ENCODE results near the gene MSS51.
A peak's percentile ranks its signal among the peaks of the same experiment; 100 is the strongest.
"Not testable (repeated sequence)": the region's sequence is repeated elsewhere in the genome, so short reads cannot be mapped to it uniquely, and the experiment has no call there.

Gene MSS51

DNA sequence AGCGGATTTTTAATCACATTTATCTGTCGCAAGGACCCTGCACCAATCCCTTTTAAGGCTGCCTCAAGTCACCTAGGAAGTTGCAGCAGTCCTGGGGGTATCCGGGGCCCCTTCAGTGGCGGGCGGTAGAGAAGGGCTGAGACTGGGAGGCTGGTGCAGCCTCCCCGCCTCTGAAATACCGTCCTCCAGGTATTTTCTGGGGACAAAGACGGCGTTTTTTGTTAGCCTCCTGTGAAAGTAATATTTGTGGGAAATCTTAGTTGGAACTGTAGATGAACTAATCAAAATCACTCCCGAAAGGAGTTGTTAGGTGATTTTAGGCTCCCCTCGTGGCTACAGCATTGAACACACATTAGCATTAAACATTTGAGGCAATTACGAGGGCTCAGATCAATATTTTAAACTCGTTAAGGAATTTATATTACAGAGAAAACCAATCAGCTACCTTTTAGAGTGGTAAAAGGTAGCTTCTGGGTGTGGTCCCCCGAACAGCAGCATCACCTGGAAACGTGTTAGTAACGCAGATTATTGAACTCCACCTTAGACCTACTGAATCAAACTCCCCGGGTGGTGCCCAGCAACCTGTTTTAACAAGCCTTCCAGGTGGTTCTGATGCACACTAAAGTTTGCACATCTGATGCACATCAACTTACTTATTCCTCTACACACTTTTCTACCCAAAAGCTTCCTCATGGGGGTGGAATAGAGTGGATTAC lies 19.0 kb downstream of the MSS51 start:
- no peak for DNase-seq (ENCODE audit: low spot score)

DNA sequence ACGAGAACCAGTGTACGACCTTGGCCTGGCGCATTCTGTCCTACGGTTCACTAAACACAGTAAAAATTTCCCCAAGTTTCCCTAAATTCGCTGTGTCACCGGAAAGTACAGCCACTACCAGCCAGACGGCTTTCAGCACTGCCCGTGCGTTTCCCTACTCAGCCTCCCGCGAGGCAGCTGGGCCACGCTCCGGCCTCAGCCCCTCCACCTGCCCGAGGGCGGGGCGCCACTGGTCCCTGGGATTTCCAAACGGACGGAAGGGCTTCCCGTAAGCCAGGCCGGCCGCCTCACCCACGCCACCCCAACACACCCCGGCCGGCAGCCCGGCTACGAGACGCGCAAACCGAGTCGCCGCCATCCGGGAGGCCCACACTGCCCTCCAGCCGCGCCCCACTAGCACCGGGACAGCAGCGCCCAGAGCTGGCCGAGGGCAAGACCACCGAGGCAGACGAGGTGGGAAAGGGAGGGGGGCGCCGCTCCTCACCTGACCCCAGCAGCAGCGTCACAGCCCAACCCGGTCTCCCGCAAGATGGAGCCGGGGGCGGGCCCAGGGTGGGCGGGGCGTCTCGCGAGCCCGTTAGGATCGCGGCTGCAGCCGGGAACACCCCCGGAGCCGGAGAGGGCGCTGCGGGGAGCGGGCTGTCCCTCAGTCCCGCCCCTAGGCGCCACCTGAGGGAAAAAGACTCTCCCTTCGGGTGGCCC lies 19.7 kb downstream of the MSS51 start, which contains the start of gene ANXA7:
TSS of gene ANXA7 (minus strand) at position 531 of the 702 bp plus-strand sequence. CDS start 13,202 bp downstream, outside the sequence.
- DNase-seq (ENCODE audit: low spot score) = peak; percentile 87

DNA sequence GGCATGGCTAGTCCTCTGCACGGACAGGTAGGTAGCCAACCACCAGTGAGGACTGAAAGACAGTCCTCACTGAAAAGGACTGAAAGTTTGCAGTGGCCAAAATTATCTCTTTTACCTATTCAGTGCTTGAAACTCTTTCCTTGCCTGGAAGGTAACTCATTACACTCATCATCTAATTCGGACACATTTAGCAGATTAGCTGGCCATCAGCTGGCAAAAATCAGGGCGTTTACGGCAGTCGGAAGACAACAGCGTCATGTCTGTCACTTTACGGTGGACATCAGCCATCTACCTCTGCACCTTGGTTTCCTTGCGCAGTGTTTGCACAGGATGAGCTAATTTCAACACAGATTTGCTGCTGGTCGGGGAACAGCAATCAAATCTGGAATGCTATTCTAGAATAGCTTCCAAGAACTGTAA lies 20.2 kb downstream of the MSS51 start:
- DNase-seq (ENCODE audit: low spot score) = peak; percentile 85

DNA sequence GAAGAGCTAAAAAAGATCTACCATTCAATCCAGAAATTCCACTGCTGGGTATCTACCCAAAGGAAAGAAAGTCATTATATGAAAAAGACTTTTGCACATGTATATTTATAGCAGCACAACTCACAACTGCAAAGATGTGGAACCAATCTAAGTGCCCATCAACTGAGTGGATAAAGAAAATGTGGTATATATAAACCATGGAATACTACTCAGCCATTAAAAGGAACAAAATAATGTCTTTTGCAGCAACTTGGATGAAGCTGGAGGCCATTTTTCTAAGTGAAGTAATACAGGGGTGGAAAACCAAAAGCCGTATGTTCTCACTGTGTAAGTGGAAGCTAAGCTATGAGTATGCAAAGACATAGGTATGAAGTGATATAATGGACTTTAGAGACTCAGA lies 22.5 kb downstream of the MSS51 start:
- DNase-seq (ENCODE audit: low spot score) = no peak

DNA sequence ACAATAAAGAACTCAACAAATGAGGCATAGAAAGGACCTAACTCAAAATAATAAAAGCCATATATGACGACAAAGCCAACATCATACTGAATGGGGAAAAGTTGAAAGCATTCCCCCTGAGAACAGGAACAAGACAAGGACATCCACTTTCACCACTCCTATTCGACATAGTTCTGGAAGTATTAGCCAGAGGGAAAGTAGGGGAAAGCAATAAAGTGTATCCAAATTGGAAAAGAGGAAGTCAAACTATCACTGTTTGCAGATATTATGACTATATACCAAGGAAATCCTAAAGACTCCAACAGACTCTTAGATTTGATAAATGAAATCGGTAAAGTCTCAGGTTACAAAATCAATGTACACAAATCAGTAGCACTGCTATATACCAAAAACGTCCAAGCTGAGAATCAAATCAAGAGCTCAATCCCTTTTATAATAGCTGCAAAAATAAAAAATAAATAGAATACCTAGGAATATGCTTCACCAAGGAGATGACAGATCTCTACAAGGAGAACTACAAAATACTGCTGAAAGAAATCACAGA lies 24.3 kb downstream of the MSS51 start:
- no peak for DNase-seq (ENCODE audit: low spot score)

DNA sequence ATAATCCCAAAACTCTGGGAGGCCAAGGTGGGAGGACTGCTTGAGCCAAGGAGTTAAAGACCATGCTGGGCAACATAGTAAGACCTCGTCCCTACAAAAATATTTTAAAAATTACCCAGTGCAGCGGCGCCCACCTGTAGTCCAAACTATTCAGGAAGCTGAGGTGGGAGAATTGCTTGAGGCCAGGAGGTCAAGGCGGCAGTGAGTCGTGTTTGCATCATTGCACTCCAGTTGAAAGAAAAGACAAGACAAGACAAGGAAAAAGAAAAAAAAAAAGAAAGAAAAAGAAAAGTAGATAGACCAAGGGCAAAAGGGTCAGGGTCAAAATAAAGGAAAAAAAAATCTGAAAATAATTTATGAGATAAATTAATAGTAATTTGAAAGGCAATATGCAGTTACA lies 25.3 kb downstream of the MSS51 start:
- no peak for DNase-seq (ENCODE audit: low spot score)

DNA sequence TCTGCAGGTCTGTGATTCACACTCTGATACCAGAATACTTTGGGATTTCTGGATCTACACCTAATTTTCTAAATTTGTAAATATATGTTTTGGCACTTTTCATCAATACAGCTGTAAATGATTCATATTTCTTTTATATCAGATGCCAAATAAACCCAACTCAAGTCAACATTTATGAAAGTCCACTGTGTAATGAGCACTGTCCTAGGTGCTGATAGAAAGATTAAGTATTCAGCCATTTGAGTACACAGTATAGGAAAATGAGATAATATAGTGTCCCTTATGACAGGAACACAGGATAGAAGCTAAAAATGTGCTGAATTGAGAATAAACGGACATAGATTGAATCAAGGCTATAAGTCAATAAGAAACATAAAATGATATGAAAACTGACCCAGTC lies 25.9 kb downstream of the MSS51 start:
- no peak for DNase-seq (ENCODE audit: low spot score)

DNA sequence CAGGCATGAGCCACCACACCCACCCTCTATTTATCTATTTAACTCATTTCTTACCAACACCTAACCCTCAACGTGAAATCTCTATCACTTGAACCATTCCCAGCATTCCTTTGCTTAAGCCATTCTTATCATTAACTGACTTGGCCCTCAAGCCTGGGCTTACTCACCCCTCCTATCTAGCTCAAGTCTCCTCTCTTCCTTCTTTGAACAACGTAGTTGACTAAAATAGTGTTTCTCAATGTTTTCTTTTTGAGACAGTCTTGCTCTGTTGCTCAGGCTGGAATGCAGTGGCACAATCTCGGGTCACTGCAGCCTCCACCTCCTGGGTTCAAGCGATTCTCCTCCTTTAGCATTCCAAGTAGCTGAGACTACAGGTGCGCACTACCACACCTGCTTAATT lies 26.5 kb downstream of the MSS51 start:
- no peak for DNase-seq (ENCODE audit: low spot score)

DNA sequence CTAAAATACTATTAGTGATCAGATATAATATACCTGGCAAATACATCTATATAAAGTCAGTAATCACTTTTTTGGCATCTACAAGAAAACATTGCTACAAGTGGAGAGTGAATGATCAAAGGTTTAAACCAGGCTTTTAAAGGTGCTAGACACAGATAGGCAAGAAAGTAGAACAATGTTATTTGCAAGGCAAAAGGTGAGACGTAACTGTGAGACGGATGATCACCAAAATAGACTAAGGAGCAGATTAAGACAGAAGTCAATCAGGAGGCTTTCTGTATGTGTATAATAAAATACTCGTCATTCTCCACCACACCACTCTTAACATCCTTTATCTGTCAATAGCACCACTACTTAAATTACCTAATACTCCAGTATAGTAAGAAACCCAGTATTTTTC lies 27.8 kb downstream of the MSS51 start:
- no peak for DNase-seq (ENCODE audit: low spot score)

DNA sequence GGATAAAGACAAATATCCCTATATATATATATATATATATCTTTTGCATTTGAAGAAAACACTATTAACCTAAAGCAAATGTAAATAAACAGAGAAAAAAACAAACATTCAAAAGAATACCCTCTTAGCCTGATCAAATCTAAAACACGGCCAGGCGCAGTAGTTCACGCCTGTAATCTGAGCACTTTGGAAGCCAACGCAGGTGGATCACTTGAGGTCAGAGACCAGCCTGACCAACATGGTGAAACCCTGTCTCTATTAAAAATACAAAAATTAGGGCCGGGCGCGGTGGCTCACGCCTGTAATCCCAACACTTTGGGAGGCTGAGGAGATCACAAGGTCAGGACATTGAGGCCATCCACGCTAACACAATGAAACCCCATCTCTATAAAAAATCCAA lies 28.7 kb downstream of the MSS51 start:
- no peak for DNase-seq (ENCODE audit: low spot score)

DNA sequence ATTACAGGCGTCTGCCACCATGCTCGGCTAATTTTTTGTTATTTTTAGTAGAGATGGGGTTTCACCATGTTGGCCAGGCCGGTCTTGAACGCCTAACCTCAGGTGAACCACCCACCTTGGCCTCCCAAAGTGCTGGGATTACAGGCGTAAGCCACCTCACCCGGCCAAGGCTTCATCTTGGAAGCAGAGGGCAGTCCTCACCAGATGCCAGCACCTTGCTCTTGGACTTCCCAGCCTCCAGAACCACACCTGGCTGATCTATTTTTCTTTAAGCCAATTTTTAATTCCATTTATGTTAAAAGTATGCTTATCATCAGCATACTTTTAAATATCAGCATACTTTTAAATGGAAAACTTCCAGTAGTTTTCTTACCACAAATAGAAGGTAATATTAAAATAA lies 31.7 kb downstream of the MSS51 start:
- no peak for DNase-seq (ENCODE audit: low spot score)

DNA sequence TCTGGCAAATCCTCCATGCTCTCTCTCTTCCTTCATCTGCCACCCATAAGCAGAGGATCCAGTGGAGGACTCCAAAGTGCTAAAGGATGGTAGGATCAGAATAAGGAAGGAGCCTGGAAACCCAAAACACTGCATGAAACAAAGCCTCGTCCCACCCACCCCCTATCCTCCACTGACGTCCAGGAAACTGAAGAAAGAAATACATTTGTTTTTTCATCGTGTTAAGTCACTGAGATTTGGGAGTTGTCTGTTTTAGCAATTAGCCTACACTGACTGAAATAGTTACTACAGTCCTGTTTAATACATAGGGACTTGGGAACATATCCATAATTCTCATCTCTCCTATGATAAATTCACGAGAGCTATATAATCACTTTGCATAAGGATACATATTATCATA lies 34.3 kb downstream of the MSS51 start:
- no peak for DNase-seq (ENCODE audit: low spot score)

DNA sequence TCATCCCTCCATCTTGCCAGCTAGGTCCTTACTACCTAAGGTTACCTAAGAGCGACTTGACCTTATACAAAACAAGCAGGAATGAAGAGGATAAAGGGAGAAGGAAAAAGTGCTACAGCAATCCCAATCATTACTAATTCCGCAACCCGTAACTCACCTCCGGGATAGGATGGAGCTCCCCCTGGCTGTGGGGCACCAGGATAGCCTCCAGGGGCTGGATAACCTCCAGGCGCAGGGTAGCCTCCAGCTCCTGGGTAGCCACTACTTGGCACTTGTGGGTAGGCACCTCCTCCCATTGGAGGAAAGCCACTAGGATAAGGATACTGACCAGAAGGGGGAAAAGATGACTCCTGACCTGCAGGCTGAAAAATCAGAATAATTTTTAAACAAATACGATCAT lies 35.3 kb downstream of the MSS51 start:
- DNase-seq (ENCODE audit: low spot score) = peak; percentile 16

DNA sequence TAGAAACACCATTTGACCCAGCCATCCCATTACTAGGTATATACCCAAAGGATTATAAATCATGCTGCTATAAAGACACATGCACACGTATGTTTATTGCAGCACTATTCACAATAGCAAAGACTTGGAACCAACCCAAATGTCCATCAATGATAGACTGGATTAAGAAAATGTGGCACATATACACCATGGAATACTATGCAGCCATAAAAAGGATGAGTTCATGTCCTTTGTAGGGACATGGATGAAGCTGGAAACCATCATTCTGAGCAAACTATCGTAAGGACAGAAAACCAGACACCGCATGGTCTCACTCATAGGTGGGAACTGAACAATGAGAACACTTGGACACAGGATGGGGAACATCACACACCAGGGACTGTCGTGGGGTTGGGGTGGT lies 39.0 kb downstream of the MSS51 start:
- not testable (repeated sequence) for DNase-seq (ENCODE audit: low spot score)

DNA sequence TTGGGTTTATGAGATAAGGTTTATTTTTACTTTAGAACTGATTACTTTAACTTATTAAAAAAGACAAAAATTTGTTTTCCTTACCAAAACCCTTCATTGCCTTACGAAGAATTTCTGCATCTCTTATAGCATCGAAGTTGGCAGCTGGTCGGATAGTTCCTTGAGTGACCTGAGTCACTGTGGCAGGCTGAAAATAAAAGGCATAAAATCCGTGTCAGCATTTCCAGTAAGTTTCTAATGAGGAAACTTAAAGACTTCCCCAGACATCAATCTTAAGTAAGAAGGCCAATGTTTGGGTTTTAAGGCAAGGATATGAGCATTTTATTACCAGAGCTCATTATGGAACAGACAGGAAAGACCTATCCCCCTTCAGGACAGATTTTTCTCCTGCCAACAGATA lies 45.1 kb downstream of the MSS51 start:
- DNase-seq (ENCODE audit: low spot score) = no peak

DNA sequence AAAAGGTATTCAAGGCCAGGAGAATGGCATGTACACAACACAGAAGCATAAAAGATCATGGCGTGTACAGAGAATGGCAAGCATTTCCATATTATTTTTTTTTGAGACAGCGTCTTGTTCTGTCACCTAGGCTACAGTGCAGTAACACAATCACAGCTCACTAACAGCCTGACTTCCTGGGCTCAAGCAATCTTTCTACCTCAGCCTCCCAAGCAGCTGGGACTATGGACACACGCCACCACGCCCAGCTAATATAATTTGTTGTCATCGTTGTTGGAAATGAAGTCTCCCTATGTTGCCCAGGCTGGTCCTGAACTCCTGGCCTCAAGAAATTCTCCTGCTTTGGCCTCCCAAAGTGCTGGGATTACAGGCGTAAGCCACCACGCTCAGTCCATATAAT lies 46.8 kb downstream of the MSS51 start:
- DNase-seq (ENCODE audit: low spot score) = no peak

DNA sequence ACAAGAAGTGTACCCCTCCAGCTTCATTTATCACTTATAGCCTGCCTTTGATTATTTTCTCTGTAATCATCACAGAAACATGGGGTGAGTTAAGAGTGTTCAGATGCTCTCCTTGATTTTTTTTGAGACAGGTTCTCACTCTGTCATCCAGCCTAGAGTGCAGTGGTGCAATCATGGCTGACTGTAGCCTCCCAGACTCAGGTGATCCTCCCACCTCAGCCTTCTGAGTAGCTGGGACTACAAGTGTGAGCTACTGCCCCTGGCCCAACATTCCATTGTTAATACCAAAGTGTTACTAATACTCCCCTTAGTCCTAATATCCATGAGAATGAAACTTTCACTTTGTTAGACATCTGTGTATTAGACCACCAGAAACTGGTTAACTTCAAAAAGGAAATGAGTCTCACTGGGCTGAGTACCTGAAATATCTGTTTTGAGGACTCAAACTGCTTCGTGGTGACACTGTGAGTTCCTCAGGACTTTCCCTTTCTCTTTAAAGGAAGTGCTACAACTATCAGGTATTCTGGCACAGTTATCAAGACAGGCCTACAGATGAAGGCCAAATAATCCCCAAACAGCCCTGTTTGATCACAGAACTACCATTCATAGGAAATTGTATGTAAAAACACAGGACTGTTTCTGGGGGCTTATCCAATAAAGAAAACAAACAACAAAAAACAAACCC lies 54.2 kb downstream of the MSS51 start:
- no peak for DNase-seq (ENCODE audit: low spot score)

DNA sequence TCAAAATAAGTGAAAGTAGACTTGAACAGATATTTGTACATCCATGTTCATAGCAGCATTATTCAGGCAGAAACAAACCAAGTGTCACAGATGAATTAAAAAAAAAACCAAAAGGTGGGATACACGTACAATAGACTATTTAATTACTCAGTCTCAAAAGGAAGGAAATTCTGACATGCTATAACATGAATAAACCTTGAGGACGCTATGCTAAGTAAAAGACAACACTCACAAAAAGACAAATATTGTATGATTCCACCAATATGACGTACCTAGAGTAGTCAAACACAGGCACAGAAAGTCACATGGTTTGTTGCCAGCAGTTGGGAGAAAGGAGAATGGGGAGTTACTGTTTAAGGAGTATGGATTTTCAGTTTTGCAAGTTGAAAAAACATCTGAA lies 56.7 kb downstream of the MSS51 start:
- no peak for DNase-seq (ENCODE audit: low spot score)
